GM19452 (cell line): ENCODE measurements around the gene PLAGL2.
"Not testable (repeated sequence)": the region's sequence is repeated elsewhere in the genome, so short reads cannot be mapped to it uniquely, and the experiment has no call there.

Experiments used
- ATAC-seq: cut with Tn5 transposase; IDR thresholded peaks from one replicate; pipeline ENCODE4 v1.9.1; 2021; ENCODE audit not compliant: unreplicated experiment

PLAGL2 gene

GRCh38 chr20:32186506-32186905, 21.0 kb downstream of the PLAGL2 start:
- ATAC-seq = no peak

- no peak for ATAC-seq
These were observed 22.5 kb downstream of the PLAGL2 start for GRCh38 chr20:32184961-32185603.

GRCh38 chr20:32183947-32184635, 23.5 kb downstream of the PLAGL2 start:
- ATAC-seq = no peak

GRCh38 chr20:32181606-32182005, 25.9 kb downstream of the PLAGL2 start:
- no peak for ATAC-seq

- no peak for ATAC-seq
These were observed 27.6 kb downstream of the PLAGL2 start for GRCh38 chr20:32179934-32180333.

GRCh38 chr20:32179515-32179914, 28.0 kb downstream of the PLAGL2 start:
- no peak for ATAC-seq

GRCh38 chr20:32177696-32178095, 29.8 kb downstream of the PLAGL2 start:
- not testable (repeated sequence) for ATAC-seq

GRCh38 chr20:32168184-32168910, 39.2 kb downstream of the PLAGL2 start:
- no peak for ATAC-seq

- no peak for ATAC-seq
These were observed 40.0 kb downstream of the PLAGL2 start for GRCh38 chr20:32167552-32167951.

- no peak for ATAC-seq
These were observed 41.6 kb downstream of the PLAGL2 start for GRCh38 chr20:32165836-32166545.

- ATAC-seq = no peak
These were observed 42.4 kb downstream of the PLAGL2 start for GRCh38 chr20:32164984-32165735.

- no peak for ATAC-seq
These were observed 43.6 kb downstream of the PLAGL2 start for GRCh38 chr20:32163951-32164350.

- ATAC-seq = no peak
These were observed 45.2 kb downstream of the PLAGL2 start for GRCh38 chr20:32162351-32162750.

- ATAC-seq = no peak
These were observed 47.2 kb downstream of the PLAGL2 start for GRCh38 chr20:32160341-32160740.

GRCh38 chr20:32159766-32160221, 47.7 kb downstream of the PLAGL2 start:
- no peak for ATAC-seq

GRCh38 chr20:32158943-32159660, 48.4 kb downstream of the PLAGL2 start:
- no peak for ATAC-seq

- ATAC-seq = no peak
These were observed 49.2 kb downstream of the PLAGL2 start for GRCh38 chr20:32158351-32158750.

- no peak for ATAC-seq
These were observed 49.9 kb downstream of the PLAGL2 start for GRCh38 chr20:32157611-32158010.

GRCh38 chr20:32155017-32155981, 52.2 kb downstream of the PLAGL2 start:
- ATAC-seq = no peak
